ENCODE data around the gene NIPA2. TPM values are rescaled to one million over a fixed set of nuclear protein-coding genes. Genes with fewer than 3 reads are reported as not detected.

NIPA2 gene
- total and polyA plus RNA-seq, 2 of the 13 experiments (the other 11 are each of a cell fraction or from before 2014, with no cell fraction given): 29.0 to 56.2 TPM

GRCh38 chr15:22911306-22911705, 72.8 kb downstream of the NIPA2 start:
- intact Hi-C loops (cut with micrococcal nuclease; ENCODE audit: unreplicated experiment): no loop called here
- POLR2A ChIA-PET: no interaction called here
- FAIRE-seq (no peak), ATAC-seq (no peak), DNase-seq (ENCODE audit: low spot score) (no peak)
- in situ Hi-C loops (cut with HindIII; ENCODE audit: extremely low pct_ligation_motif_present, low pct_unique_long_range_greater_than_20kb): loop anchor here (5.0 kb wide), 1 partner anchor 49 kb away; no protein-coding TSS in a partner anchor
- Histone ChIP-seq H4K20me1 (ENCODE audit: insufficient read depth, low read length) (no peaks in the 10 kb centered on the region), H3K36me3 (replicated peaks in 1 of 2; ENCODE audit: control insufficient read depth in 1 of 2, insufficient read depth in 2 of 2, low read length in 2 of 2) (peaks cover 17 to 52% of the 10 kb centered on the region in 2 experiments; a peak in 4 of 5 replicates), H3K4me3 (replicated peaks in 1 of 3; ENCODE audit: insufficient read depth in 1 of 3, low read depth in 2 of 3, low read length in 3 of 3) (no peak overlapping the region), H3K27ac (ENCODE audit: extremely low read length, insufficient read depth, low read length) (no peak overlapping the region), H3K4me1 (ENCODE audit: insufficient read depth, low read length) (no peaks in the 10 kb centered on the region), H3K79me2 (ENCODE audit: insufficient read depth, low read length) (no peaks in the 10 kb centered on the region), H3K27me3 (ENCODE audit: control insufficient read depth in 1 of 2, insufficient read depth in 2 of 2, low read length in 2 of 2) (no peaks in the 10 kb centered on the region), H3K9me3 (ENCODE audit: low read length) (no peaks in the 10 kb centered on the region), H3K9ac (ENCODE audit: insufficient read depth, low read depth, low read length) (no peak overlapping the region), H3K4me2 (ENCODE audit: low read depth, low read length) (no peak overlapping the region), H2AFZ (ENCODE audit: low read length) (no peak overlapping the region)
- CTCF ChIA-PET (ENCODE audit: low intra/inter-chr PET ratio, low total read pairs): no interaction called here
- no TSS peak for BruUV-seq (replicated peaks)
- WGBS (ENCODE audit: low lambda C conversion rate): 78% methylated on average over 5 of the region's 8 CpGs
- TF ChIP-seq ZNF724P (CRISPR knock-in tag; IDR thresholded peaks at IDR 0.05; ENCODE audit: borderline replicate concordance): no peak
- TF ChIP-seq RFX3 (CRISPR knock-in tag; IDR thresholded peaks at IDR 0.05): no peak
- TF ChIP-seq GPN1 (CRISPR knock-in tag; IDR thresholded peaks at IDR 0.05; ENCODE audit: borderline replicate concordance): no peak
- TF ChIP-seq IKZF1 (IDR thresholded peaks at IDR 0.05): no peak
- TF ChIP-seq, protein P1, sequence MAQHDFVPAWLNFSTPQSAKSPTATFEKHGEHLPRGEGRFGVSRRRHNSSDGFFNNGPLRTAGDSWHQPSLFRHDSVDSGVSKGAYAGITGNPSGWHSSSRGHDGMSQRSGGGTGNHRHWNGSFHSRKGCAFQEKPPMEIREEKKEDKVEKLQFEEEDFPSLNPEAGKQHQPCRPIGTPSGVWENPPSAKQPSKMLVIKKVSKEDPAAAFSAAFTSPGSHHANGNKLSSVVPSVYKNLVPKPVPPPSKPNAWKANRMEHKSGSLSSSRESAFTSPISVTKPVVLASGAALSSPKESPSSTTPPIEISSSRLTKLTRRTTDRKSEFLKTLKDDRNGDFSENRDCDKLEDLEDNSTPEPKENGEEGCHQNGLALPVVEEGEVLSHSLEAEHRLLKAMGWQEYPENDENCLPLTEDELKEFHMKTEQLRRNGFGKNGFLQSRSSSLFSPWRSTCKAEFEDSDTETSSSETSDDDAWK (CRISPR knock-in tag; IDR thresholded peaks at IDR 0.05): no peak
- no peak for TF ChIP-seq ZC3H13 (CRISPR knock-in tag; IDR thresholded peaks at IDR 0.05)
- TF ChIP-seq, protein P2, sequence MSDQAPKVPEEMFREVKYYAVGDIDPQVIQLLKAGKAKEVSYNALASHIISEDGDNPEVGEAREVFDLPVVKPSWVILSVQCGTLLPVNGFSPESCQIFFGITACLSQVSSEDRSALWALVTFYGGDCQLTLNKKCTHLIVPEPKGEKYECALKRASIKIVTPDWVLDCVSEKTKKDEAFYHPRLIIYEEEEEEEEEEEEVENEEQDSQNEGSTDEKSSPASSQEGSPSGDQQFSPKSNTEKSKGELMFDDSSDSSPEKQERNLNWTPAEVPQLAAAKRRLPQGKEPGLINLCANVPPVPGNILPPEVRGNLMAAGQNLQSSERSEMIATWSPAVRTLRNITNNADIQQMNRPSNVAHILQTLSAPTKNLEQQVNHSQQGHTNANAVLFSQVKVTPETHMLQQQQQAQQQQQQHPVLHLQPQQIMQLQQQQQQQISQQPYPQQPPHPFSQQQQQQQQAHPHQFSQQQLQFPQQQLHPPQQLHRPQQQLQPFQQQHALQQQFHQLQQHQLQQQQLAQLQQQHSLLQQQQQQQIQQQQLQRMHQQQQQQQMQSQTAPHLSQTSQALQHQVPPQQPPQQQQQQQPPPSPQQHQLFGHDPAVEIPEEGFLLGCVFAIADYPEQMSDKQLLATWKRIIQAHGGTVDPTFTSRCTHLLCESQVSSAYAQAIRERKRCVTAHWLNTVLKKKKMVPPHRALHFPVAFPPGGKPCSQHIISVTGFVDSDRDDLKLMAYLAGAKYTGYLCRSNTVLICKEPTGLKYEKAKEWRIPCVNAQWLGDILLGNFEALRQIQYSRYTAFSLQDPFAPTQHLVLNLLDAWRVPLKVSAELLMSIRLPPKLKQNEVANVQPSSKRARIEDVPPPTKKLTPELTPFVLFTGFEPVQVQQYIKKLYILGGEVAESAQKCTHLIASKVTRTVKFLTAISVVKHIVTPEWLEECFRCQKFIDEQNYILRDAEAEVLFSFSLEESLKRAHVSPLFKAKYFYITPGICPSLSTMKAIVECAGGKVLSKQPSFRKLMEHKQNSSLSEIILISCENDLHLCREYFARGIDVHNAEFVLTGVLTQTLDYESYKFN (CRISPR knock-in tag; conservative IDR thresholded peaks at IDR 0.05): no peak
- TF ChIP-seq RAD21 (CRISPR knock-in tag; IDR thresholded peaks at IDR 0.05): no peak
- TF ChIP-seq ZKSCAN8 (CRISPR knock-in tag; IDR thresholded peaks at IDR 0.05; ENCODE audit: borderline replicate concordance): no peak
- no peak for TF ChIP-seq THRA (CRISPR knock-in tag; IDR thresholded peaks at IDR 0.05; ENCODE audit: borderline replicate concordance)
- no peak for TF ChIP-seq ZNF430 (CRISPR knock-in tag; IDR thresholded peaks at IDR 0.05)
- no peak for TF ChIP-seq ZNF513 (CRISPR knock-in tag; conservative IDR thresholded peaks at IDR 0.05)
- TF ChIP-seq, protein P3, sequence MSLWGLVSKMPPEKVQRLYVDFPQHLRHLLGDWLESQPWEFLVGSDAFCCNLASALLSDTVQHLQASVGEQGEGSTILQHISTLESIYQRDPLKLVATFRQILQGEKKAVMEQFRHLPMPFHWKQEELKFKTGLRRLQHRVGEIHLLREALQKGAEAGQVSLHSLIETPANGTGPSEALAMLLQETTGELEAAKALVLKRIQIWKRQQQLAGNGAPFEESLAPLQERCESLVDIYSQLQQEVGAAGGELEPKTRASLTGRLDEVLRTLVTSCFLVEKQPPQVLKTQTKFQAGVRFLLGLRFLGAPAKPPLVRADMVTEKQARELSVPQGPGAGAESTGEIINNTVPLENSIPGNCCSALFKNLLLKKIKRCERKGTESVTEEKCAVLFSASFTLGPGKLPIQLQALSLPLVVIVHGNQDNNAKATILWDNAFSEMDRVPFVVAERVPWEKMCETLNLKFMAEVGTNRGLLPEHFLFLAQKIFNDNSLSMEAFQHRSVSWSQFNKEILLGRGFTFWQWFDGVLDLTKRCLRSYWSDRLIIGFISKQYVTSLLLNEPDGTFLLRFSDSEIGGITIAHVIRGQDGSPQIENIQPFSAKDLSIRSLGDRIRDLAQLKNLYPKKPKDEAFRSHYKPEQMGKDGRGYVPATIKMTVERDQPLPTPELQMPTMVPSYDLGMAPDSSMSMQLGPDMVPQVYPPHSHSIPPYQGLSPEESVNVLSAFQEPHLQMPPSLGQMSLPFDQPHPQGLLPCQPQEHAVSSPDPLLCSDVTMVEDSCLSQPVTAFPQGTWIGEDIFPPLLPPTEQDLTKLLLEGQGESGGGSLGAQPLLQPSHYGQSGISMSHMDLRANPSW (CRISPR knock-in tag; IDR thresholded peaks at IDR 0.05; ENCODE audit: borderline replicate concordance): no peak
- TF ChIP-seq, protein P4, sequence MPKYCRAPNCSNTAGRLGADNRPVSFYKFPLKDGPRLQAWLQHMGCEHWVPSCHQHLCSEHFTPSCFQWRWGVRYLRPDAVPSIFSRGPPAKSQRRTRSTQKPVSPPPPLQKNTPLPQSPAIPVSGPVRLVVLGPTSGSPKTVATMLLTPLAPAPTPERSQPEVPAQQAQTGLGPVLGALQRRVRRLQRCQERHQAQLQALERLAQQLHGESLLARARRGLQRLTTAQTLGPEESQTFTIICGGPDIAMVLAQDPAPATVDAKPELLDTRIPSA (CRISPR knock-in tag; IDR thresholded peaks at IDR 0.05; ENCODE audit: borderline replicate concordance): no peak
